Measurements from ENCODE around the gene PGPEP1.

The PGPEP1 gene

GRCh38 chr19:18300930-18301717, 39.3 kb upstream of the PGPEP1 start:
- DNase-seq (ENCODE audit: low read depth): no peak
- H3K4me3 ChIP-seq (ENCODE audit: low read depth, low read length): no peak overlapping the region
- TF ChIP-seq, protein P1, sequence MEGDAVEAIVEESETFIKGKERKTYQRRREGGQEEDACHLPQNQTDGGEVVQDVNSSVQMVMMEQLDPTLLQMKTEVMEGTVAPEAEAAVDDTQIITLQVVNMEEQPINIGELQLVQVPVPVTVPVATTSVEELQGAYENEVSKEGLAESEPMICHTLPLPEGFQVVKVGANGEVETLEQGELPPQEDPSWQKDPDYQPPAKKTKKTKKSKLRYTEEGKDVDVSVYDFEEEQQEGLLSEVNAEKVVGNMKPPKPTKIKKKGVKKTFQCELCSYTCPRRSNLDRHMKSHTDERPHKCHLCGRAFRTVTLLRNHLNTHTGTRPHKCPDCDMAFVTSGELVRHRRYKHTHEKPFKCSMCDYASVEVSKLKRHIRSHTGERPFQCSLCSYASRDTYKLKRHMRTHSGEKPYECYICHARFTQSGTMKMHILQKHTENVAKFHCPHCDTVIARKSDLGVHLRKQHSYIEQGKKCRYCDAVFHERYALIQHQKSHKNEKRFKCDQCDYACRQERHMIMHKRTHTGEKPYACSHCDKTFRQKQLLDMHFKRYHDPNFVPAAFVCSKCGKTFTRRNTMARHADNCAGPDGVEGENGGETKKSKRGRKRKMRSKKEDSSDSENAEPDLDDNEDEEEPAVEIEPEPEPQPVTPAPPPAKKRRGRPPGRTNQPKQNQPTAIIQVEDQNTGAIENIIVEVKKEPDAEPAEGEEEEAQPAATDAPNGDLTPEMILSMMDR (IDR thresholded peaks at IDR 0.05; ENCODE audit: insufficient read depth, low read depth, low read length, missing control alignments): no peak

GRCh38 chr19:18301718-18302111, 38.7 kb upstream of the PGPEP1 start:
- DNase-seq (ENCODE audit: low read depth): no peak
- H3K4me3 ChIP-seq (ENCODE audit: low read depth, low read length): no peak overlapping the region
- TF ChIP-seq, protein P1 (IDR thresholded peaks at IDR 0.05; ENCODE audit: insufficient read depth, low read depth, low read length, missing control alignments): no peak

DNA sequence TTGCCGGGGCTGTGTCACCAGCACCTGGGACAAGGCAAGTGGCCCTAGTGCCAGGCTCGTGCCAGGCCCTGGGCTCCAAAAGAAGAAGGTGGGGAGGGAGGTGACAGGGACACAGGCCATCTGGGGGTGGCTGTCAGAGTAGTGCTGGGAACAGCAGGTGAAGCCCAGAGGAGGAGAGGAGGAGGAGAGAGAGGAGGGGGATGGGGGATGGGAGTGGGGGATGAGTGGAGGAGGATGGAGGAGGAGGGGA, 36.3 kb upstream of the PGPEP1 start:
- TF ChIP-seq, protein P1 (IDR thresholded peaks at IDR 0.05; ENCODE audit: insufficient read depth, low read depth, low read length, missing control alignments): no peak
- no peak for DNase-seq (ENCODE audit: low read depth)
- peak overlapping the region; percentile 68 for H3K4me3 ChIP-seq (ENCODE audit: low read depth, low read length)

DNA sequence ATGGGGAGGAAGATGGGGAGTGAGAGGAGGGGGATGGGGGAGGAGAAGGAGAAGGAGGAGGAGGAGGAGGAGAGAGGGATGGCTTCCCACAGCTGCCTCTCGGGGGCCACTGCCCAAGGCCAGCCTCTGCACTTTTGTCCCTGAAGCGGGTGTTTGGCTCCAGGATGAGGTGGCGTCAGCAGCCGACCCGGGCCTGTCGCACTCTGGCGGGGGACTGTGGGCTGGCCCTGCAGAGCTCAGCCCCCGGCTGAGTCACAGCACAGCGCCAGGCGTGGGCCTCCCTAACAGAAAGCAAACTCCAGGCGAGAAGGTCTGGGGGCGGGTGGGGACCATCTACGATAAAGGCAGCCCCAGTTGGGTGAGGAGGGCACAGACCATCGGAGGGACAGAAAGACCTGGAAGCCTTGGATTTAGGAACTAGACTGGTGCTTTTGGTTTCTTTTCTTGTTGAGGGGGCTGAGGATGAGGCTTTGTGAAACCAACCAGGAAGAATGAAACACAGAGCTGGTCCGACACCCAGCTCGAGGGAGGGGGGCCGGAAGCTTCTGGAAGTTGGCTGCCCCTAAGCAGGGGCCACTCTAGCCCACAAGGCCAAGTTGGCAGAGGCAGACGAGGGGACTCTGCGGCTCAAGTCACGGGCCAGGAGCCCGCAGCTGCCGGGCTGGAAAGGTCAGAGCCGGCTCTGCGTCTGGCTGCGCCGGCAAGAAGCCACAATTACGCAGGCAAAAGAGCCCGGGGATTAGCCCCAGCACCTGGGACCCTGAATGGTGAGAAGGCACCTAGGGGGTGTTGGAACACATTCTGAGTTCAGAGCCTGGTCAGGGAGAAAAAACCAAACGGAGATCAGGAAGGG, 35.7 kb upstream of the PGPEP1 start:
- peak overlapping the region; percentile 68 for H3K4me3 ChIP-seq (ENCODE audit: low read depth, low read length)
- TF ChIP-seq, protein P1 (IDR thresholded peaks at IDR 0.05; ENCODE audit: insufficient read depth, low read depth, low read length, missing control alignments): no peak
- DNase-seq (ENCODE audit: low read depth): peak; percentile 81

GRCh38 chr19:18306209-18306887, 34.0 kb upstream of the PGPEP1 start:
- TF ChIP-seq, protein P1 (IDR thresholded peaks at IDR 0.05; ENCODE audit: insufficient read depth, low read depth, low read length, missing control alignments): no peak
- H3K4me3 ChIP-seq (ENCODE audit: low read depth, low read length): peak overlapping the region; percentile 19
- peak; percentile 51 for DNase-seq (ENCODE audit: low read depth)

- peak; percentile 49 for DNase-seq (ENCODE audit: low read depth)
- TF ChIP-seq, protein P1 (IDR thresholded peaks at IDR 0.05; ENCODE audit: insufficient read depth, low read depth, low read length, missing control alignments): no peak
- H3K4me3 ChIP-seq (ENCODE audit: low read depth, low read length): peak overlapping the region; percentile 19
Observed at GRCh38 chr19:18306888-18307260, 33.5 kb upstream of the PGPEP1 start.
